GM21515 (cell line): ENCODE data around the gene SYCE3.
"Not testable (repeated sequence)": the region's sequence is repeated elsewhere in the genome, so short reads cannot be mapped to it uniquely, and the experiment has no call there.

ENCODE experiments used
- ATAC-seq: cut with Tn5 transposase; IDR thresholded peaks from one replicate; pipeline ENCODE4 v1.9.1; 2021; ENCODE audit not compliant: unreplicated experiment

SYCE3 gene

DNA sequence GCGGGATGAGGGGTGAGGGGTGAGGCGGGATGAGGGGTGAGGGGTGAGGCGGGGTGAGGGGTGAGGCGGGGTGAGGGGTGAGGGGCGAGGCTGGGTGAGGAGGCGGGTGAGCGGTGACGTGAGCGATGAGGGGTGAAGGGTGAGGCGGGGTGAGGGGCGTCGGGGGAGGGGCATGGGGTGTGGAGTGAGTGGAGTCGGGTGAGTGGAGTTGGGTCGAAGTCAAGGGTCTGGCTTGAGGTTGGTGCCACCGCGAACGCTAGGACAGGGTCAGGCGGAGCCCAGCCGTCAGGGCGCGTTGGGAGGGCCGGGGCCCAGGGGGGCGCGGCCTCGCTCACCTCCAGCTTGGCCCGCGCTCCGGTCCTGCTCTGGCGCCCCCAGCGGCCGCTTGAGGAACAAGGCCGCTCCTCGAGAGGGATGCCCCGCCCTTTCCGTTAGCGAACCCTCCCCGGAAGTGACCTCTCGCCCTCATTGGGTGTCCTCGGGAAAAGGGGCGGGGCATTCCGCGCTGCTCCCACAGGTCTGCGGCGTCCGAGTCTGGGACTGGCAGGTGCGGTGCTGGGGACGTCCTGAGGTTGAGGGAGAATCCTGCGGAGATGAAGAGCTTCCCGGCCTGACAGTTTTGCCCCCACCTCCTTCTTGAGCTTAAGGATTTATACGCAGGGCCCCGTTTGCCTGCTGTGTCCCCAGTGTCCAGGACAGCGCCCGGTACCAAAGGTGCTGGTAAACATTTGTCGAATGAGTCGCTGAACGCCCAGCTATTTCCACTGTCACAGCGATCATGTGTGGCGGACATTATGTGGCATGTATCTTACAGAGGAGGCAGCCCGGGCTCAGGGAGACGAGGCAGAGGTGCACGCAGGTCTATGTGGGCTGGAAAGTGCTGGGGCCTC lies at the start of gene SYCE3:
SYCE3 (minus strand) TSS at position 397 of the 890 bp plus-strand sequence. CDS start 6,514 bp downstream, outside the sequence.
- ATAC-seq, result peak; percentile 88

GRCh38 chr22:50612168-50612527 lies 49.4 kb upstream of the SYCE3 start:
- ATAC-seq, result no peak

DNA sequence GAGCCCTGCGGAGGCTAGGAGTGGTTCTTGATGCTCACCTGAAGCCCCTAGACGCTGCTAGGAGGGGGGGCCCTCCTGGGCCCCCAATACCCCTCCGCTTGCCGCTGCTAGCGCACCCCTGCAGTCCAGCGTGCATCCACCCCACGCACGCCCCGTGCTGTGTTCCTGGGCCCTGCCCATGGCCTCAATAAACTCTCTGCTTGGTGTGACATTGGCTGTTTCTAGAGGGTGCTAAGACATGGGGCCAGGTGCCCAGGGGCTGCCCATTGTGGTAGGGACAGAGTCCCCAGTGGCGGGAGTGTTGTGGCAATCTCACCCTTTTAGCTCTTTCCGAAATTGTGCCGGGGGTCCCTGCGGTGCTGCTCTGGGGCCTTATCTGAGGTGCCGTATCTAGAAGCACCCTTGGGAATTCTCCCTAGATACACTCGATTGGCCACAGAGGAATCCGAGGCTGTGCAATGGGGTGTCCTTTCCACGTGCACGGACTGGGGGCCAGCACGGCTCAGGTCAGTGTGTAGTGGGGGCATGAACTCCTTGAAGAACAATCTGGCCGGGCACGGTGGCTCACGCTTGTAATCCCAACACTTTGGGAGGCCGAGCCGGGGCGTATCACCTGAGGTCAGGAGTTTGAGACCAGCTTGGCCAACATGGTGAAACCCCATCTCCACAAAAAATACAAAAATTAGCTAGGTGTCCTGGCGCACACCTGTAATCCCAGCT lies 48.8 kb upstream of the SYCE3 start:
- ATAC-seq, result no peak

- ATAC-seq, result no peak
Measured at GRCh38 chr22:50610581-50610980, 47.9 kb upstream of the SYCE3 start.

- ATAC-seq, result no peak
Measured at GRCh38 chr22:50610041-50610451, 47.3 kb upstream of the SYCE3 start.

- ATAC-seq, result no peak
Measured at GRCh38 chr22:50609599-50609998, 46.9 kb upstream of the SYCE3 start.

- no peak for ATAC-seq
Measured at GRCh38 chr22:50608996-50609395, 46.3 kb upstream of the SYCE3 start.

DNA sequence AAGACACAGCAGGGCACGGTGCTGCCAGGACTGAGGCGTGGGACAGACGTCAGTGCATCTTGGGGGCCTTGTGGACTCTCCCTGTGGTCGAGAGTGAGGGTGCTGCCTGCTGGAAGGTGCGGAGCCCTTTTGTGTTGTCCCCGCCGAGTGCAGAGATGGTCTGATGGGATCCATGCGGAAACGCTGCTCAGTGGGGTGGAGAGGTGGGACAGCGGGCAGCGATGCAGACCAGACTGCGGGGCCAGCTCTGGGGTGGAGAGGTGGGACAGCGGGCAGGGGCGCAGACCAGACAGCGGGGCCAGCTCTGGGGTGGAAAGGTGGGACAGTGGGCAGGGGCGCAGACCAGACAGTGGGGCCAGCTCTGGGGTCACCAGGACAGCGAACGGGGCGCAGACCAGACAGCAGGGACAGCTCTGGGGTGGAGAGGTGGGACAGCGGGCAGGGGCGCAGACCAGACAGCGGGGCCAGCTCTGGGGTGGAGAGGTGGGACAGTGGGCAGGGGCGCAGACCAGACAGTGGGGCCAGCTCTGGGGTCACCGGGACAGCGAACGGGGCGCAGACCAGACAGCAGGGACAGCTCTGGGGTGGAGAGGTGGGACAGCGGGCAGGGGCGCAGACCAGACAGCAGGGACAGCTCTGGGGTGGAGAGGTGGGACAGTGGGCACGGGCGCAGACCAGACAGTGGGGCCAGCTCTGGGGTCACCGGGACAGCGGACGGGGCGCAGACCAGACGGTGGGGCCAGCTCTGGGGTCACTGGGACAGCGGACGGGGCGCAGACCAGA lies 45.5 kb upstream of the SYCE3 start:
- not testable (repeated sequence) for ATAC-seq

GRCh38 chr22:50607659-50608020 lies 44.9 kb upstream of the SYCE3 start:
- no peak for ATAC-seq

GRCh38 chr22:50606946-50607658 lies 44.4 kb upstream of the SYCE3 start:
- no peak for ATAC-seq

- no peak for ATAC-seq
Measured at GRCh38 chr22:50606165-50606945, 43.6 kb upstream of the SYCE3 start.

GRCh38 chr22:50605613-50606074 lies 42.9 kb upstream of the SYCE3 start:
- ATAC-seq, result no peak

DNA sequence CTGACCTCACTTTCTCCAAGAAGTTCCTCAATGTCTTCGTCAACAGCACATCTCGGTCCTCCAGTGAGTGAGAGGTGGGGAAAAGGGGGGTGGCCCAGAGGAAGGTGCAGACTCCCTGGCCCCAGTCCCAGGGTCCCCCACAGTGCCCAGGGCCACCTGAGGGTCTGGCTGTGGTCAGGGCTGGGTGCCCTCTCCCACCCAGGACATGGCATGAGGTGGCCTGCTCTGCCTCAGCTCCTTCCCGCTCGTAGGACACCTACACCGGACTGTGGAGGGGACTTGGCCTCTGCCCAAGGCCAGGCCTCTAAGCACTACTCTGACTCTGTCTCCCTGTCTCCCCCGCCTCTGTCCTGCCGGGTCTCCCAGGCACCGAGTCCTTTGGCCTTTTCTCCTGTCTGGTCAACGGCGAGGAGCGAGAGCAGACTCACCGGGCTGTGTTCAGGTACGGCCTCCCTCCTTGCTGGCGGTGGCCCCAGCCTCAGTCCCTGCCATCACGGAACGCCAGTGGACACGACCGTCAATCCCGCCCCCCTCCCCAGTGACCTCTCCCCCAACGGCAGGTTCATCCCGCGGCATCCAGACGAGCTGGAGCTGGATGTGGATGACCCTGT lies 42.4 kb upstream of the SYCE3 start:
- no peak for ATAC-seq

- no peak for ATAC-seq
Measured at GRCh38 chr22:50604256-50605001, 41.7 kb upstream of the SYCE3 start.

- no peak for ATAC-seq
Measured at GRCh38 chr22:50603511-50604255, 41.0 kb upstream of the SYCE3 start.

DNA sequence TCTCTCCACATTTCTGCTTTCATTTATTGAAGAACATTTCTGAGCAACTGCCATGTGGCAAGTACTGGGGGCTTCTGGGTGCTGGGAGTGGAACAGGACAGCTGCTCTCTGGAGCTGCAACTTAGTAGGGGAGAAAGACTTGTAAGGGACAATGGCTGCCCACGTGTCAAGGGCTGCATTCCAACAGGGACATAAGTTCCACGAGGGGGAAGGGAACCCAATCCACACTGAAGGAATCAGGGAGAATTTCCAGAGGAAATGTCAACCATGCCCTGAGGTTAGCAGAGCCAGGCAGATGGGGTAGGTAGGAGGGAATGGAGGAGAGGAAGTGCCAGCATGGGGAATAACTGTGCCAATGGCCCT lies 39.6 kb upstream of the SYCE3 start:
- ATAC-seq, result no peak

DNA sequence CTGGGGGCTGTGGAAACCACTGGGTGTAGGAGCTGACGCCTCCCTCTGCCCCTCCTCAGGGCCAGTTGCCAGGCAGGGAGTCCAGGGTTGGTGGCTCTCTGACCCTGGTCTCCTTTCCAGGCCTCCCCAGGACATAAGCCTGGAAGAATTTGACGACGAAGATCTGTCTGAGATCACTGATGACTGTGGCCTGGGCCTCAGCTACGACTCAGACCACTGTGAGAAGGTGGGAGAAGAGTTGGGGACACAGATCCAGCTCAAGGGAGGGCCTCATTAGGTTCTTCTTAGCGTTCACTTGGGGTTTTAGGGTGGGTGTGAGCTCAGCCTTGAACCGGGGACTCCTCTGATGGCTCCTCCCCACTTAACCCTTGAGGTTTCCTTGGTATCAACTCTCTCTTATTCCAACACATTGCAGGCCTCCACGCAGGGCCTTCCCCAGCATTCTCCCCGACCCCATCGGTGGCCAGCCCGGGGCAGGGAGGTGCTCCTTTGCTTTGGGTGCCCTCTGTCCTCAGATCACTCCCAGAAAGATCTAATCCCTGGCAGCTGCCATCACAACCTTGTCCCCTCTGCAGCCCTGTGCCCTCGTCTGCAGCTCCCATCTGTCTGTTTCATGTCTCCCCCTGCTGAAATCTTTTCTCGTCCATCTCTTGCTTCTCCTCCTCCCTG lies 39.1 kb upstream of the SYCE3 start:
- ATAC-seq, result no peak
